ENCODE data around the gene GRIK3.

GRCh38 chr1:36981126-36981525 is 53.2 kb downstream of the GRIK3 start:
- no peak for TF ChIP-seq CTCF (conservative IDR thresholded peaks at IDR 0.05; ENCODE audit: low read depth, low read length)
- no peak for TF ChIP-seq EZH2phosphoT487 (IDR thresholded peaks at IDR 0.05; ENCODE audit: borderline replicate concordance, low read length)
